ENCODE results near the gene FAM131A.

FAM131A gene

GRCh38 chr3:184337399-184337714 is at the start of gene FAM131A:
FAM131A (plus strand) TSS chr3:184337600; CDS start chr3:184337631, 31 bp downstream.
- Mint-ChIP-seq H3K4me1 (ENCODE audit: low read depth) (peaks cover 42% of the 10 kb centered on the region), H3K27me3 (ENCODE audit: low read depth) (no peaks in the 10 kb centered on the region), H3K9me3 (no peaks in the 10 kb centered on the region), H3K4me3 (peak within 1 kb of the TSS; percentile 89), H3K36me3 (ENCODE audit: low read depth) (peaks cover 25% of the 10 kb centered on the region), H3K27ac (peak within 1 kb of the TSS; percentile 90)
- no peak for DNase-seq (ENCODE audit: low spot score)

- H3K4me3 Mint-ChIP-seq, result no peak overlapping the region
- no peaks in the 10 kb centered on the region for H3K36me3 Mint-ChIP-seq (ENCODE audit: low read depth)
- H3K27me3 Mint-ChIP-seq (ENCODE audit: low read depth), result peaks cover 2% of the 10 kb centered on the region
- peak overlapping the region; percentile 36 for H3K27ac Mint-ChIP-seq
- no peaks in the 10 kb centered on the region for H3K9me3 Mint-ChIP-seq
- peaks cover 4% of the 10 kb centered on the region for H3K4me1 Mint-ChIP-seq (ENCODE audit: low read depth)
- peak; percentile 44 for DNase-seq (ENCODE audit: low spot score)
Observed at GRCh38 chr3:184289426-184289938, 47.9 kb upstream of the FAM131A start.

GRCh38 chr3:184290331-184290730 is 47.1 kb upstream of the FAM131A start:
- Mint-ChIP-seq H3K4me3 (no peak overlapping the region), H3K27me3 (ENCODE audit: low read depth) (peaks cover 4% of the 10 kb centered on the region), H3K36me3 (ENCODE audit: low read depth) (no peaks in the 10 kb centered on the region), H3K9me3 (no peaks in the 10 kb centered on the region), H3K27ac (no peak overlapping the region), H3K4me1 (ENCODE audit: low read depth) (peaks cover 4% of the 10 kb centered on the region)
- no peak for DNase-seq (ENCODE audit: low spot score)

- Mint-ChIP-seq H3K4me1 (ENCODE audit: low read depth) (peaks cover 4% of the 10 kb centered on the region), H3K27ac (no peak overlapping the region), H3K4me3 (no peak overlapping the region), H3K27me3 (ENCODE audit: low read depth) (peaks cover 4% of the 10 kb centered on the region), H3K36me3 (ENCODE audit: low read depth) (no peaks in the 10 kb centered on the region), H3K9me3 (no peaks in the 10 kb centered on the region)
- DNase-seq (ENCODE audit: low spot score), result no peak
Observed at GRCh38 chr3:184291044-184291737, 46.2 kb upstream of the FAM131A start.

GRCh38 chr3:184291738-184292445 is 45.5 kb upstream of the FAM131A start:
- H3K9me3 Mint-ChIP-seq, result no peaks in the 10 kb centered on the region

GRCh38 chr3:184295771-184296170 is 41.6 kb upstream of the FAM131A start:
- no peak overlapping the region for H3K27ac Mint-ChIP-seq
- peaks cover 13% of the 10 kb centered on the region for H3K36me3 Mint-ChIP-seq (ENCODE audit: low read depth)
- peaks cover 17% of the 10 kb centered on the region for H3K4me1 Mint-ChIP-seq (ENCODE audit: low read depth)
- peaks cover 4% of the 10 kb centered on the region for H3K27me3 Mint-ChIP-seq (ENCODE audit: low read depth)
- H3K9me3 Mint-ChIP-seq, result no peaks in the 10 kb centered on the region
- DNase-seq (ENCODE audit: low spot score), result no peak
- peak overlapping the region; percentile 18 for H3K4me3 Mint-ChIP-seq

More at GRCh38 chr3:184291738-184292445, 45.5 kb upstream of the FAM131A start:
- H3K27me3 Mint-ChIP-seq (ENCODE audit: low read depth), result peaks cover 4% of the 10 kb centered on the region
- H3K36me3 Mint-ChIP-seq (ENCODE audit: low read depth), result no peaks in the 10 kb centered on the region
- DNase-seq (ENCODE audit: low spot score), result no peak
- H3K27ac Mint-ChIP-seq, result no peak overlapping the region
- H3K4me3 Mint-ChIP-seq, result no peak overlapping the region
- H3K4me1 Mint-ChIP-seq (ENCODE audit: low read depth), result peaks cover 4% of the 10 kb centered on the region

GRCh38 chr3:184296616-184297015 is 40.8 kb upstream of the FAM131A start:
- no peaks in the 10 kb centered on the region for H3K9me3 Mint-ChIP-seq
- peaks cover 20% of the 10 kb centered on the region for H3K36me3 Mint-ChIP-seq (ENCODE audit: low read depth)
- no peak overlapping the region for H3K4me3 Mint-ChIP-seq
- DNase-seq (ENCODE audit: low spot score), result no peak
- H3K27me3 Mint-ChIP-seq (ENCODE audit: low read depth), result peaks cover 4% of the 10 kb centered on the region
- H3K27ac Mint-ChIP-seq, result no peak overlapping the region
- H3K4me1 Mint-ChIP-seq (ENCODE audit: low read depth), result peaks cover 22% of the 10 kb centered on the region

- Mint-ChIP-seq H3K27me3 (ENCODE audit: low read depth) (peaks cover 1% of the 10 kb centered on the region), H3K9me3 (no peaks in the 10 kb centered on the region), H3K36me3 (ENCODE audit: low read depth) (peaks cover 43% of the 10 kb centered on the region), H3K27ac (peak within 1 kb of the TSS; percentile 89), H3K4me1 (ENCODE audit: low read depth) (peaks cover 26% of the 10 kb centered on the region), H3K4me3 (peak within 1 kb of the TSS; percentile 90)
- DNase-seq (ENCODE audit: low spot score), result peak; percentile 94
Observed at GRCh38 chr3:184298759-184299487, 38.5 kb upstream of the FAM131A start, which contains the start of gene PSMD2. PSMD2 (plus strand) TSS chr3:184299241; CDS start chr3:184299267, 26 bp downstream.

- H3K9me3 Mint-ChIP-seq, result no peaks in the 10 kb centered on the region
- H3K27ac Mint-ChIP-seq, result peak overlapping the region; percentile 89
- DNase-seq (ENCODE audit: low spot score), result no peak
- peaks cover 51% of the 10 kb centered on the region for H3K36me3 Mint-ChIP-seq (ENCODE audit: low read depth)
- peaks cover 1% of the 10 kb centered on the region for H3K27me3 Mint-ChIP-seq (ENCODE audit: low read depth)
- H3K4me1 Mint-ChIP-seq (ENCODE audit: low read depth), result peaks cover 26% of the 10 kb centered on the region
- peak overlapping the region; percentile 90 for H3K4me3 Mint-ChIP-seq
Observed at GRCh38 chr3:184299488-184300377, 37.7 kb upstream of the FAM131A start.

- no peaks in the 10 kb centered on the region for H3K9me3 Mint-ChIP-seq
- H3K4me1 Mint-ChIP-seq (ENCODE audit: low read depth), result peaks cover 26% of the 10 kb centered on the region
- no peaks in the 10 kb centered on the region for H3K27me3 Mint-ChIP-seq (ENCODE audit: low read depth)
- no peak for DNase-seq (ENCODE audit: low spot score)
- H3K27ac Mint-ChIP-seq, result no peak overlapping the region
- H3K36me3 Mint-ChIP-seq (ENCODE audit: low read depth), result peaks cover 53% of the 10 kb centered on the region
- H3K4me3 Mint-ChIP-seq, result peak overlapping the region; percentile 90
Observed at GRCh38 chr3:184300378-184300720, 37.1 kb upstream of the FAM131A start.

GRCh38 chr3:184305577-184305976 is 31.8 kb upstream of the FAM131A start:
- Mint-ChIP-seq H3K4me1 (ENCODE audit: low read depth) (peaks cover 11% of the 10 kb centered on the region), H3K4me3 (no peak overlapping the region), H3K27me3 (ENCODE audit: low read depth) (no peaks in the 10 kb centered on the region), H3K27ac (no peak overlapping the region), H3K9me3 (no peaks in the 10 kb centered on the region), H3K36me3 (ENCODE audit: low read depth) (peaks cover 82% of the 10 kb centered on the region)
- no peak for DNase-seq (ENCODE audit: low spot score)

GRCh38 chr3:184306341-184306972 is 30.9 kb upstream of the FAM131A start:
- Mint-ChIP-seq H3K36me3 (ENCODE audit: low read depth) (peaks cover 75% of the 10 kb centered on the region), H3K27me3 (ENCODE audit: low read depth) (no peaks in the 10 kb centered on the region), H3K27ac (no peak overlapping the region), H3K4me1 (ENCODE audit: low read depth) (peaks cover 5% of the 10 kb centered on the region), H3K9me3 (no peaks in the 10 kb centered on the region), H3K4me3 (no peak overlapping the region)
- DNase-seq (ENCODE audit: low spot score), result no peak

- Mint-ChIP-seq H3K4me3 (no peak overlapping the region), H3K36me3 (ENCODE audit: low read depth) (peaks cover 60% of the 10 kb centered on the region), H3K9me3 (no peaks in the 10 kb centered on the region), H3K27ac (no peak overlapping the region), H3K27me3 (ENCODE audit: low read depth) (no peaks in the 10 kb centered on the region), H3K4me1 (ENCODE audit: low read depth) (no peaks in the 10 kb centered on the region)
- DNase-seq (ENCODE audit: low spot score), result no peak
Observed at GRCh38 chr3:184307915-184308314, 29.5 kb upstream of the FAM131A start.
